SKM-1 (cell line): Measurements from ENCODE around the gene DPYD.

Experiments used
- DNase-seq: peaks from one replicate; lab custom pipeline; 2025; ENCODE audit not compliant: unreplicated experiment; lab: John Stamatoyannopoulos, UW

Gene DPYD

DNA sequence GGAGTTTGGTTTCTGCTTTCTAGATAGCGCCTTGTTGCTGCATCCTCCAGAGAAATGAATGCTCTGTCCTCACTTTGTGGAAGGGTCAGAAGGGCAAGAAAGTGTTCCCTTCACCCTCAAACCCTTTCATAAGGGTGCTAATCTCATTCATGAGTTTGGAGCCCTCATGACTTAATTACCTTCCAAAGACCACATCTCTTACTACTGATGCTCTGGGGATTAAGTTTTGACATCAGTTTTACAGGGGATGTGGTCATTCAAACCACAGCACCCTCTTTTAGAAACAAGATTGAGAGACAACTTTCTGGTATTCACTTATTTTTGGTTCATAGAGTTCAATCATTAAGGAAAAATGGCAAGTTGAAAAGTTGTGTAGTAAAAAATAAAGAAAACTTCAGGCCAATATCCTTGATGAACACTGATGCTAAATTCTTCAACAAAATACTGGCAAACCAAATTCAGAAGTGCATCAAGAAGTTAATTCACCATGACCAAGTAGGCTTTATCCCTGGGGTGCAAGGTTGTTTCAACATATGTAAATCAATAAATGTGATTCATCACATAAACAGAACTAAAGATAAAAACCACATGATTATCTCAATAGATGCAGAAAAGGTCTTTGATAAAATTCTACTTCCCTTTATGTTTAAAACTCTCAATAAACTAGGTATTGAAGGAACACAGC is 757.1 kb downstream of the DPYD start:
- no peak for DNase-seq

DNA sequence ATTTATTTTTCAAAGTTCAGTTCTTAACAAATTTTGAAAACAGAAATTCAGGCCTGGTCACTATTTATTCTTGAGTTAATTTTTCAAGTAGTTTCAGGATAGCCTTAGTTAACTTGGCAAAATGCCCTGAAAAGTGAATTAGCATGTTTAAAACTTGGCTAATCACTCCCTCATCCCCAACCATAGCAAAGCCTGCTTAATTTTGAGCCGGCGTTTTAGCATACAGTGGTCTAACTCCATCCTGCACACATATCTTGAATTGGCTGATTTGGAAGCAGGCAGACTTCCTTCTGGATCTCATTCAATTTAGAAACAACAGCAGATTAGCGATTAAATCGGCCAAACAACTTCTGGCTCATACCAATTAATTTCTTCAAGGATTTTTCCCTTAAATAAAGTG is 760.0 kb downstream of the DPYD start:
- DNase-seq, result no peak

DNA sequence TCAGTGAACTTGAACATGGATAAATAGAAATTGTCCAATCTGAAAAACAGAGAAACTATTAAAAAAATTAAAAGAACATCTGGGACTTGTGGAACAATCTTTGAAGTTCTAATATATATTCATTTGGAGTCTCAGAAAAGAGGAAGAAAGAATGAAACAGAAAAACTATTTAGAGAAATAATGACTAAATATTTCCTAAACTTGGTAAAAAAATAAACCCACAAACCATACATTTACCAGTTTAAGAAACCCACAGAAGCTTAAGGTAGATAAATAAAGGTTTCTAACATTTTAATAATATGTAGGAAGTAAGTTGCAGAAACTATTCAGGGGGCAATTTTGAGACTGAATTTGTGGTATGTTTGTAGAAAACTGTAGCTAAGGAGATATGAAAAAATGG is 761.5 kb downstream of the DPYD start:
- DNase-seq, result no peak

DNA sequence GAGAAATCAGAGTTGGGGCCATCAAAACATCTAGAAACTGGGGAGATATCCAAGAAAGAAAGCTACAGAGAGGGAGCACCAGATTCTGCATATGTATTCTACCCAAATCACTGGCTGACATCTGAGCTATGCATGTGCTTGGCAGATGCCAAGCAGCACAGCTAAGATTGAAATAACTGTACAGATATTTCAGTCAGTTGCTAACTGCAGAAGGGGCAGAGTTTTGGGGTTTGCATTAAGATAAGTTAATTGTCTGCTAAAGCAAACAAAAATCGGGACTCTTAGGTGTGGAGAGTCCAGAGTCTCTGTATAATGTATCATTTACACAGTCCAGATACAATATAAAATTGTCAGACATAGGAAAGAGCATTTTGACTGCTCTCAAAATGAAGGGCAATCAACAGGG is 762.1 kb downstream of the DPYD start:
- no peak for DNase-seq

DNA sequence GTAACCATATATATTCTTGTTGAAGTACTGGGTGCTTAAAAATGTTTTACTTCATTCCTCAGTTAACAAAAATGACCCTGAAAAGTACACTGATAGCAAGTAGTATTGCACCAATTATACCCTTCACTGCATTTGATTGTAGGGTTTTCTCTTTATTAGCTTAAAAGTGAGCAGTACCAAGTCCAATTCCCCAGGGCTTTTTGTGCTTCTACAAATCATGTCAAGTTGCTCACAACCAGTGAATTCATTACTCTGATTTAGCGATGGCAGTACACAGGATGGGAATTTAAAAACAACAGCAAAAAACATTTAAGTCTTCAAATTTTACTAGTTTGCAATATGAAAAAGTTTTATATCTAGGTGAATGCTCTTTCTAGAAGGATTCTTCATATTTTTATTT is 762.8 kb downstream of the DPYD start:
- no peak for DNase-seq

DNA sequence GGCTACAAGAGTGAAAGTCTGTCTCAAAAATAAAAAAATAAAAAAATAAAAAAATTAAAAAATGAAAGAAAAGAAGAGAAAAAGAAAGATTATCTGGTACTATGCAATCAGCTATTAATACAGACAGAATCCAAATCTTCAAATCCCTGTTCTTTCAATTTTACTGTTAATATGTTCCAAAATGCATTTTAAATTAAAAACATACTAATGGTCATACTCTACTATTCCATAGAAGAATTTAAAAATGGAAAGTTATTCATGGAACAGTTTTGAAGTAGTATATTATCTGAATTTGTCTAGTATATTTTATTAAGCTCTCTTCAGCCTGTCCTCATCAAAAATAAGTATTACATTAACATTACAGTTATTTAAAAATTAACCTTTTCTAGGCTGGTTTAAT is 769.2 kb downstream of the DPYD start:
- DNase-seq, result no peak

DNA sequence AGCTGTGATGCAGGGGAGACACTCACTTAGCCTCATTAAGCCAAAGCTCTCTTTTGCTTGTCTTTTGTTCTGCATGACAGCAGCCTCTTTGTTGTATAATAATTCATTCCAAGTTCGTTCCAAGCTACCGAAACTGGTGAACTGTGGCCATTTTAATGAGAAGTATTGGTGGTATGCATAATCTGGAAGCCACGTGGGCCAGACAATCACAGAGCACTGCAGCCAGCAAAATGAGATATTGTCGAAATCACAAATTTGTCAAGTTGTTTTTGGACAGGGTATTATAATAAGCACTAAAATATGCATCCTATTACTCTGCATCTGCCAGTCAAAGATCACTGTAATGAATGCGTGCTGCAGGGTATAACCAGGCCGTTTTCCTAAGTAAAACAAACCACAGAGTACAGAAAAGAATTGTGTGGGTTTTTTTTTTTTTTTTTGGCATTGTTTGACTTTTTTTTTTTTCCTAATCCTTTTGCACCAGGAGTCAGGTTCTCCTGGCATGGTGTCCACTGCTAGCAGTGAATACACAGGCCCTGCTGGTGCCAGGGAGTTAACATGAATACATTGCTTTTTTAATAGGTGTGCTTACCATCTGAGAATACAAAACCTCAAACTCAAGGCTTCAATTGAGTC is 775.4 kb downstream of the DPYD start:
- DNase-seq, result no peak

DNA sequence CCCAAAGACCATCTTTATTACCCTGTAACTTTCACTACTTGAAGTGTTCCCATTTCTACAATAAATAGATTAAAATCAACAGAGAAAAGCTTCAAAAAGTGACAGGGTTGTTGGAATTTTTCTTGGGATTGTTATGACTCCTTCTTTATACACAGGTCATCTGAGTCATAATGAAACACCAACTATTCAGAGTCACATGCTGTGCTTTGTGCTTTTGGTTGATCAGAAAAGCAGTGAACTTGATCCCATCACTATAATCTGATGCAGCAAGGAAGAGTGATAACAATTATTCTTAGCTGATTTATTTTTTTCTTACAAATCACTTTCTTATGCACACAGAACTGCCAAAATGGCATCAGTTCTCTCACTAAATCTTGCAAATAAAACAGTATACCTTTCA is 776.3 kb downstream of the DPYD start:
- DNase-seq, result no peak

DNA sequence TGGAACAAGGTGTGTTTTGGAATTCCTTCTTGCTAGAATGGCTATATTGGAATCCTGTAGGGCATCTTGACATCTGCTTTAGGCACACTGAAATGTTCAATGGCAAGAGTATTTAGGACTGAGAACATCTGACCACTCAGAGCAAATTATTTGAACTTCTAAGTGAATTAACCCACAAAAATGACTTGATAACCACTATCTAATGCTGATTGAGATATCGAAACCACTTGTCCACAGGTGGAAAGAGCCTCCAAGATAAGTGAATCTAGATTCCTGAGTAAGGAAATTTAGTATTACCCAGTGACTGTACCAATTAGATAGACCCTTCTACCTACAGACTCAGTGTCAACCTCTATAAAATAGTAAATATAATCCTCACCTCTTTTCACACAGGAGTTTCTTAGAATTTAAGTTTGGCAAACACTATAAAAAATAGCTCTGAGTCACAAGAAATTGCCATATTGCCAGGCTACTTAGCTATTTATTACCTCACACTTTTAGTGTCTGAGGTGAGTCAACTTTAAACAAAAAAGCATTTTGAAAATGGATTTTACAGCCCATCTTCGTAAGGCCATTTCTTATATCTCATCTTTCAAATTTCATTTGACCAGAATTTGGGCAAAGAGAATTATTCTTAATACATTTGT is 777.5 kb downstream of the DPYD start:
- no peak for DNase-seq

DNA sequence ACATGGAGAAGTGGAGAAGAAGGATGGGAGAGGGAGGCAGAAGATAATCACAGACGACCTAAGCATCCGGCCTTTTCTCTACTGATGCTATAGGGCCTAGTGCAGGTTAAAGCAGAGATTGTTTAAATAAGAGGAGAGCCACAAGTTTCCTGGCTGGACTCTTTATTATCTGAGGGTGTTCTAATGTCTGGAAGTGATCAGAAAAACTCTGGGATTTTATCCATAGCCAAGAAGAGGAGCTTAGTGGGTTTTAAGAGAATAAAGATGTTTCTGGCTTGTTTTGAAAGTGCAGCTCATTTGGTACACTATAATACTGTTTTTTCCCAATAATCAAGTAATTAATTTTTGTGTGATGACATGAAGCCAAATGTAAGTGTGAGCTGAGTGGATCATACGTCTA is 780.2 kb downstream of the DPYD start:
- DNase-seq, result no peak

DNA sequence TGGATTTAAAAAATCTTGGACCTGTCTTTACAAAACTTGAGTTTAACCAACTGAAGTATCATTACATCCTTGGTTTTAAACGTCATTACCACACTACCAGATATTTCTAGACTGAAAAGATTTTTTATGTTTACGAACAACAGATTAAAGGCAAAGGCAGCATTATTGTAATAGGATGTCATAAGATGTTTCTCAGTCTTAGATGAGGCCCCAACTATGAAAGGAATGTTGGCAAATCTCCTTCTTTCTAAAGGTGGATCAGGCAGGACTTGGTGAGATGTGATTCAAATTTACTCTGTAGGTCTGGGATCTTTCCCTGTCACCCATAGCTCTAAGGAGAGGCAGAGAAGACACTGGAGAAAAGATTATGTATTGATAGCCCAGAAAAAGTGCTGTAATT is 781.3 kb downstream of the DPYD start:
- DNase-seq, result no peak

DNA sequence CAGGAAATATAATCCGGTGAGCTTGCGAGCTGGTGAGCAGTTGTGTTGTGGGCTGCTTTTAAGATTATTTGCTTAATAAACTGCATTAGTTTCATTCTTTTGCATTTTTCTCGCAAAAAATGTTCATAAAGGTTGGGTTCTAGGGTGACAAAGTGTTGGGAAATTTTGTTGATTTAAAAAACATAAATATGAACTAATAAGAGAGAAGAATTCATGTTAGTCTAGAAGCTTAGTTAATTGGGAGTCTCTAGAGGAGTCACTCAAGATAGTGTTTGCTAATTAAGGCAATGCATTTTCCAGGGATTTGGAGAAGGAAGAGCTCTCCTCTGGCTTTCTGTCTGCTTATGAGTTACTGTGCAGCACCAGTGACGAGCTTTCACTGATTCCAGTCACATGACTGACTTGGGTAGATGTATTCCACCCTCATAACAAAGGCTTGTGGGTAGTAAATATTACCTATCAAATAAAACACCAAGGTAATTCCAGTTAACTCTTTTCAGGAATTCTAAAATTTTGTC is 782.3 kb downstream of the DPYD start:
- DNase-seq, result no peak

DNA sequence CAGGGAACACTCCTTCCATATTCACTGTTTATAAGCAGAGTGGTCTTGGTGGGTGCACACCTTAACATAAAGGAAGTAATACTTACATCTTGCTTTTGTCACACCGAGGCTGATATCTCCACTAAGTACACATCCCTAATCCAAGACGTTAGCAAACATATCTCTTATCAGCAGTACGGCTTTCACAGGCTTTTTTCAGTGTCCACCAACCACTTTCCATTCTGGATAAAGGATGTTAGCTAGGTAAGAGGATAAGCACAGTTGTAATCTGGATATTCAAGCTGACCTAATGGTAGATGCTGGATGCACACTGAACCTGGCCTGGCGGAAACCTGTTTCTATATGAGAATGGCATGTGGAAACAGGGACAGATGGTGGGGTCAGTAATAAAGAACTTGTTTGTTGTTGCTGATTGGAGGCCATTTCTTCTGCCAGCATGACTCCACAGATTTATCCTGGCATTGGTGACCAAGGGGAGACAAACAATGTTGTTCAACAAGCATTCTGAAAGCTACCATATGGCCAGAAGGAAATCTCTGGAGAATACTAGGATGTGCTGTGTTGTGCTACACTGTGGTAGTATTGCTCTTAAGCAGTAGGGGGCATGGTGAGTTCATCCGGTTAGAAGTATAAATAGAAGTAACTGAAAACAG is 782.8 kb downstream of the DPYD start:
- DNase-seq, result peak; percentile 3

DNA sequence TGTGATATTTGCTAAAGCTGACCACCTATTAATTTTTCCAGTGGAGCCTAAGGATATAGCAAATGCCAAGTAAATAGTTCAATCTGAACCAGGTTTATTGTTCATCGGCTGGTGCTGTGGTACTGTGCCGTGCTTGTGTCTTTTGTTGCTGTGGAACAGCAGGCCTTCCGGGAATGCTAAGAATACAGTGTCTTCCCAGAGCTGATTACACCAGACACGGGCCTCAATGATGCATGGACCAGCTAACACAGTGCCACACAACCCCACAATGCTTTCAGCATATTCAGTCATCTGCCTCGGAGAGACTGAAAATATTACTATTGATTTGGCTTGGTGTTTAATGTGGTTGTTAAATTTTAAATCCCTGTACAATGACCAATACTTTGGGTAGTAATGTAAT is 783.8 kb downstream of the DPYD start:
- no peak for DNase-seq

DNA sequence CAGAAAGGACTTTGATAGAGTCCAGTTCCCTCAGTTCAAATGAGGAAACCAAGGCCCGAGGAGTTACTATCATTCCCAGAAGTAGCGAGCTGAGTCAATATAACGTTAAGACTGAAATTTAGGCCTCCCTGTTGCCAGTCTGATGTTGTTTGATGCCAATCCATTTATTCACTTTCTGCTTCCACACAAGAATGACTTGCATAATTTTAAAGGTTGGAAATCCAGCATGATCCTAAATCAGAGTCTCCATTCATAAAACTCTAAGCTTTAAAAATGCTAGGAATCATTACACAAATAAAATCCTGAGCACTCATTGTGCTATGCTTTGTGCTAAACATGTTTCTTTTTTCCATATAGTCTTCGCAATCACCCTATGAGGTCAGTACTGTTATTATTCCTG is 784.9 kb downstream of the DPYD start:
- no peak for DNase-seq

DNA sequence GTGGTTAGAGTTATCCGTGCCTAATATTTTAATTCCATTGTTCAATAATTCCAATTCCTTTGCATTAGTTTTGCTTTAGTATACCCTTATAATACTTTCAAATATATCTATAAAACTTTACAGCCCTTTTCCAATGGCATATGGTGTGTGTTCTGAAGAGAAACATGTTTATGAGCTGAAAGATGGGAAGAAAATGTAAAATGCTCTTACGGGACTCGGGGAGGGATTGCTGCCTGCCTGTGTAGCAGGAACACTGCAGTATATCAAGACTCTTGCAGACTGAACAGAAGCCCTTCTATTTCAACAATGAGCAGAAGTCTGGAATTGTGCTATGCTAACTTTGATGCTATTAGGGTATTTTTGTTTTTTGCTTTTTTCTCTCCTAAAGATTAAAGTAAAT is 792.4 kb downstream of the DPYD start:
- no peak for DNase-seq

DNA sequence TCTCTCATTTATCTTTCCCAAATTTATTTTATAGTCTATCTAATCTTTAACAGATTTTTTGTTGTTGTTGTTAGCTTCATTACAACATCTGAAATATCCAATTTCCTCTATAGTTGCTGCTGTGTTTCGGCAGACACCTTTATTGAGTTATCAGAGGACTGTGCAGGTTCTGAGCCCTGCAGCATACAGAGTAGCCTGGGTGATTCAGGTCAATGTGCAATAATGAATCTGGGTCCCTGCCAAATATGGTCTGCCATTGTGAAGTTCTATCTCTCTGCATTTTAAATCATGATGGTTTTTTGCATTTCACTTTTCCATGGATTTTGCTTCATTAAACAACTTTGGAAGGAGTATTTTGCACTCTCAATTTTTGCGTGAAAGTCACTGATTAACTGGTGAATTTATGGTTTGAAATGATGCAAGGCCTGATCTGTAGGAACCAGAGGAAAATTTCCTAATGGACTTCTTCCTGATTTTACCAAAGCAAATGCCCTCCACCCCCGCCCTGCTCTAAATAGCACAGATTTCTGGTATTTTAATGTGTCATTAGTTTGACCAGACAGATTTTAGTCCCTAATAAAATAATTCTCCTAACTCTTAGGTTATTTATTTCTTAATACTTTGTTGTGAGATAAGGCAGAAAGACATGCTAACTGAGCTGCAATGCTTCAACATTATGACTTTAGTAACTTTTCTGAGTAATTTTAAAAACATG is 797.0 kb downstream of the DPYD start:
- peak; percentile 0 for DNase-seq

DNA sequence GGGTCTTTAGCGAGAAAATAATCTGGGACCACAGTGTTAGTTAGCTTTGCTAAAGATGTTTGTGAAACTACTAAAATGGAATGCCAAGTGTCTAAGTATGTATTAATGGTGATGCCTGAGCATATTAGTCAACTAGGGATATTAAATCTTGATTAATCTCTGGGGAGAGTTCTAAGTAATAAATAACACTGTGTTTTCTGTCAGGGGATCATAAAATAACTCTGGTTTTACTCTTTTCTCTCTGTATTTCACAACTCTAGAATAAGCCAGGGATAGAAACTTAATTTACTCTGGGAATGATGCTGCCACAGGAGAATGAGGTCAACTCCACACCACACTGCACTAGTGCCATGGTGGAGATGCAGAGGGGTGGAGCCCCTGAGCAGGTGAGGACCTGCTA is 800.0 kb downstream of the DPYD start:
- no peak for DNase-seq

DNA sequence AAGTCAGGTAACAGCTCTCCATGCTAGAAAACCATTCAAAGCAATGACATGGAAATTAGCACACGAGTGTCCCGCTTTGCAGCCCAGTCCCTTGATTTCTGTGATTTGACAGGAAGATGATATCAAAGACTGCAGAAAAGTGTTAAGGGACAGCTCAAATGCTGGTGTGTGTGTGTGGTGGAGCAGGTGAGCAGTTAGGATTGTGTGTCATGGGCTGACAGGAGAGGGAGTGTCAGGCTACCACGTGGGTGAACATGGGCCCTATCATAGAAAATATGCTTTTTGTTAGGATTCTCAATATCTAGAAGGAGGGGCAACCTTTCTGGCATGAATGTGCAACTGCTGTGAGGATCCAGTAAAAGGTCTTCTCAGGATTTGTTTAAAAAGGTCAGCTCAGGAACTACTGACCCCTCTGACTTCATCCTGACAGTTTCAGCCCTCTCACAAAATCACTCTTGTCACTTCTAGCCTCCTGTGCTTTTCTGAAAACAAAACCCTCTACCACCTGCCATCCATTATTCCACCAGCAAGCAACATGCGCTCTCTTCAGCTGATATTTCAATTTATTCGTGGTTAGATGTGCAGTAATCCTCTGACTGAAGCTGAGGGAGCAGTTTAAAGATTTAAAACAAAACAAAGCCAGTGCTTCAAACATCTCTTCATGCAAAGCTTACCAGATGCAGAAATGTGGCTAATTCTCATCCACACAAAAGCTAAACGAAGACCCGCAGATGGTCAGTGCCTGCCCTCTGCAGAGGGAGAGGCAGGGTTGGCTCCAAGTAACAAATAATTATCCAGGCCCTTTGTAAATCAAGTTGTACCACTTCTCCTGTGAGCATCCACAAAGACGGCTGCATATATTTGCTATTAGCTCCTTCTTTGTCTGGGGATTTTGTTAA is 801.3 kb downstream of the DPYD start:
- no peak for DNase-seq

DNA sequence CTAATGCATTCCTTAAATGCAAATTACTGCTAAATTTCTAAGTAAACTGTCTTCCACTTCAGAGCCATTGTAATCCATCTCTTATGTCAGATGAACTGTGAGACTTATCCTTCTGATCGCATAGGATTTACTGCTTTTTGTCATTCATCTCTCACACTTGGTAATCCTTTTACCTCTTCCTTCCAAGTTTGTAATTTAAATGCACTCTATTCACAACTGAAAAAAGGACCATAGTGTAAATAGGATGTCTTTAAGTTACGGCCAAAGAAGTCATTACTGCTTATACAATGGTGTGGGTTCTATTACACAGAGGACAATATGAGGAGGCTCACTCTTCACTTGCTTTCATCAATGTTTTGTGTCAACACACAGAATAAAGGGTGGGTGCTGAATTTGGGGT is 806.0 kb downstream of the DPYD start:
- no peak for DNase-seq
